ENCODE measurements around the gene NR6A1. TPM values are rescaled to one million over a fixed set of nuclear protein-coding genes. Genes with fewer than 3 reads are reported as not detected.

NR6A1 gene
- total RNA-seq, 1 donor from 2014 or later: 1.2 TPM

DNA sequence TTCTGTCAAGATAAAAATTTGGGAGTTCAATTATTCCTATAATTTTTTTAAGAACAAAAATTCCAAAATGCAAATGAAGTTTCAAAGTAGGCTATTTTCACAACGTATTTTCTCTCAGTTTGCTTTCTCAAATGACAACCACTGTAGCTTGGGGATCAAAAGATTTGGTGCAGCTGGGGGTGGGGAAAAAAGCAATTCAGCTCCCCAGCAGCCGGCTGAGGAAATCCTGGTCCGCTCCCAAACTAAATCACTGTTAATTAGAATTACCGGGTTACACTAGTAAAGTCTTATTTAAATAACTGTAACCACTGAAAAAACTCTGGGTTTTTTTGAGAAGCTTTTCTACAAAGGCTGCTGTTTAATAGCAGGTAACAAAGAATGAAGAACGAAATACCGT, 5.7 kb downstream of the NR6A1 start:
- Histone ChIP-seq H3K36me3 (no peaks in the 10 kb centered on the region), H3K27ac (no peak overlapping the region), H3K27me3 (no peaks in the 10 kb centered on the region), H3K4me1 (peaks cover 14% of the 10 kb centered on the region), H3K4me3 (no peak overlapping the region), H3K9me3 (no peaks in the 10 kb centered on the region)
- DNase-seq (ENCODE audit: extremely low spot score in 2 of 2): no peak
- intact Hi-C loops (cut with DNase I): no loop called here
- TF ChIP-seq, protein P1, sequence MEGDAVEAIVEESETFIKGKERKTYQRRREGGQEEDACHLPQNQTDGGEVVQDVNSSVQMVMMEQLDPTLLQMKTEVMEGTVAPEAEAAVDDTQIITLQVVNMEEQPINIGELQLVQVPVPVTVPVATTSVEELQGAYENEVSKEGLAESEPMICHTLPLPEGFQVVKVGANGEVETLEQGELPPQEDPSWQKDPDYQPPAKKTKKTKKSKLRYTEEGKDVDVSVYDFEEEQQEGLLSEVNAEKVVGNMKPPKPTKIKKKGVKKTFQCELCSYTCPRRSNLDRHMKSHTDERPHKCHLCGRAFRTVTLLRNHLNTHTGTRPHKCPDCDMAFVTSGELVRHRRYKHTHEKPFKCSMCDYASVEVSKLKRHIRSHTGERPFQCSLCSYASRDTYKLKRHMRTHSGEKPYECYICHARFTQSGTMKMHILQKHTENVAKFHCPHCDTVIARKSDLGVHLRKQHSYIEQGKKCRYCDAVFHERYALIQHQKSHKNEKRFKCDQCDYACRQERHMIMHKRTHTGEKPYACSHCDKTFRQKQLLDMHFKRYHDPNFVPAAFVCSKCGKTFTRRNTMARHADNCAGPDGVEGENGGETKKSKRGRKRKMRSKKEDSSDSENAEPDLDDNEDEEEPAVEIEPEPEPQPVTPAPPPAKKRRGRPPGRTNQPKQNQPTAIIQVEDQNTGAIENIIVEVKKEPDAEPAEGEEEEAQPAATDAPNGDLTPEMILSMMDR (IDR thresholded peaks at IDR 0.05): no peak
- TF ChIP-seq POLR2AphosphoS5 (IDR thresholded peaks at IDR 0.05; ENCODE audit: insufficient read depth in 1 of 2, low read depth in 1 of 2): no peak
- TF ChIP-seq POLR2A (IDR thresholded peaks at IDR 0.05): no peak

DNA sequence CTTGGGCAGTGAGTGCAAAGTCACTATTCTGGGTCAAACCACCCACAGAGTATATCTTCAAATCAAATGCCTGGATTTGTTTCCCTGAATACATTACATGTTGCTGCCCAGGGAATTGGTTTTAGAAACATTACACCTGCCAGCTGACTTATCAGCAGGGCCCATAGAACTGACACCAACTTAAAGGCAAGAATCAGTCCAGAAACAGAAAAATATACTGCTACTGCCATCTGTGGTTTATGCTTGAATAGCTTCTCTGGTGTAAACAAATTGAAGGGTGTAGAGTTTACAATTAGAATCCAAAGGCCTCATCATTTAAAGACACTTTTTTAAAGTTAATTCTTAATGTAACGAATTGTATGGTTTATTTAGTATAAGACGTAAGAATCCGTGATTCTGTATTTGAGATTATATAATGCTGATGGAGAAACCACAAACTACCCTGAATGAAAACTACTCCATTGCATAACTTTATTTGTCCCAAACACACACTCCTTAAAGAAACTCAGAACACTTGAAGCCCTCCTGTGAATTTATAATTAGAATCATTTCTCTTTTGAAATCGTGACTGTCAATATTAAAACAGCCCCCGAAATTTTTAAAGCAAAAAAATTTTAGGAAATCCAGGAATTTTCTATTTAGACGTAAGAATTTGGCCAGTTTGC, 6.2 kb downstream of the NR6A1 start:
- Histone ChIP-seq H3K36me3 (no peaks in the 10 kb centered on the region), H3K9me3 (no peaks in the 10 kb centered on the region), H3K4me3 (no peak overlapping the region), H3K4me1 (peaks cover 9% of the 10 kb centered on the region), H3K27ac (no peak overlapping the region), H3K27me3 (no peaks in the 10 kb centered on the region)
- intact Hi-C loops (cut with DNase I): no loop called here
- no peak for TF ChIP-seq POLR2AphosphoS5 (IDR thresholded peaks at IDR 0.05; ENCODE audit: insufficient read depth in 1 of 2, low read depth in 1 of 2)
- TF ChIP-seq, protein P1 (IDR thresholded peaks at IDR 0.05): no peak
- TF ChIP-seq POLR2A (IDR thresholded peaks at IDR 0.05): no peak
- no peak for DNase-seq (ENCODE audit: extremely low spot score in 2 of 2)

DNA sequence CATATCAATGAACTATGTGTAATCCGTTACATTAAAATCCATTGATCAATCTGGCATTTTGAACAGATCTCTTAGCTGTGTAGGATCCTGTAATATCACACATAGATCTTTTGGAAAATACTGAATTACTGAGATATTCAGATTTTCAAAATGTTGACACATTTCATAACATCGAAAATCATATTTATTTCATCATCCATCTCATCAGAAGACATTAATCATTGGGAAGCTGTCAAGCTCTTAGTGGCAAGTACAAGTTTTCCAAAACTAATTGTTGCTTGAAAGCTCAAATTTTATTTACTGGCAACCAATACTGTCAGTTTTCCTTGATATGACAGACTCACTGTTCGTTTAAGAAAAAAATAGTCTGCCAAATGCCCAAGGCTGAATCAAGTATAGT, 8.5 kb downstream of the NR6A1 start:
- TF ChIP-seq POLR2A (IDR thresholded peaks at IDR 0.05): no peak
- H3K27ac ChIP-seq: no peak overlapping the region
- intact Hi-C loops (cut with DNase I): no loop called here
- H3K9me3 ChIP-seq: no peaks in the 10 kb centered on the region
- H3K4me1 ChIP-seq: no peaks in the 10 kb centered on the region
- H3K4me3 ChIP-seq: no peak overlapping the region
- DNase-seq (ENCODE audit: extremely low spot score in 2 of 2): no peak
- no peaks in the 10 kb centered on the region for H3K36me3 ChIP-seq
- no peaks in the 10 kb centered on the region for H3K27me3 ChIP-seq

DNA sequence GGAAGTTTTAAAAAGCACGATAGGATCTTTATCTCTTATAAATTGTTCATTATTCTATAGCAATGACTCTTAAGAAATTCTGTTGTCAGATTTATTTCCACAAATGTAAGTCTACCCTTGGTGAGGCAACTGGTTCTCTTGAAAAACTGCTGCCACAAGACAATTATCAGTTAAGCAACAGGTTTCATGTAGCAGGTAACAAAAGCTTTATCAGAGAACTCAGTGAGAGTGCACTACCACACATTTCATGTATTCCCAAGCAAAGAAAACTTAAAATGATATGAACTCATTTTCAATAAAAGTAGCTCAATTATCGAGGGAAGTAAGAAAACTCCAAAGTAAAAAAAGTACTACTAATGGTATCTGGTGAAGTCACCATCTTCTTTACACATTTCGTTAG, 9.4 kb downstream of the NR6A1 start:
- no peak for DNase-seq (ENCODE audit: extremely low spot score in 2 of 2)
- Histone ChIP-seq H3K4me1 (no peaks in the 10 kb centered on the region), H3K36me3 (no peaks in the 10 kb centered on the region), H3K9me3 (no peaks in the 10 kb centered on the region), H3K4me3 (no peak overlapping the region), H3K27ac (no peak overlapping the region), H3K27me3 (no peaks in the 10 kb centered on the region)
- intact Hi-C loops (cut with DNase I): no loop called here
- TF ChIP-seq POLR2A (IDR thresholded peaks at IDR 0.05) (no peak), POLR2AphosphoS5 (IDR thresholded peaks at IDR 0.05; ENCODE audit: insufficient read depth in 1 of 2, low read depth in 1 of 2) (no peak)
- TF ChIP-seq, protein P1 (IDR thresholded peaks at IDR 0.05): no peak

DNA sequence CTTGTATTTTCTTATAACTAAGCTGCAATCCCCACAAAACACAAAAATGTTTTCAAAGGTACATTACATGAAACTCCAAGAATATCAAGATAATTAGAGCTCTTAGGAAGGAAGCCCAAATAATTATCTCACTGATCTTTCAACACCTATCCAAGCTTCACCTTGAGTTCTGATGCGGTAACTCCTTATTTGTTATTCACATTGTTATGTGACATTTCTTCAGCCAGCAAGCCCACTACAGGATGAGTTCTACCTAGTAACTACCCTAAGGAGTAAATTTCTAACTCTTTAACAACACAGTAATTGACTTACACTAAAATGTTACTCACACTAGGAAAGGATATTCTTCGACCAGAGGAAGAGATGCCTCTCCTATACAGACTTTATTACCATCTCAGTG, 9.9 kb downstream of the NR6A1 start:
- DNase-seq (ENCODE audit: extremely low spot score in 2 of 2): no peak
- Histone ChIP-seq H3K27me3 (no peaks in the 10 kb centered on the region), H3K4me3 (no peak overlapping the region), H3K27ac (no peak overlapping the region), H3K4me1 (no peaks in the 10 kb centered on the region), H3K36me3 (no peaks in the 10 kb centered on the region), H3K9me3 (no peaks in the 10 kb centered on the region)
- TF ChIP-seq POLR2A (IDR thresholded peaks at IDR 0.05) (no peak), POLR2AphosphoS5 (IDR thresholded peaks at IDR 0.05; ENCODE audit: insufficient read depth in 1 of 2, low read depth in 1 of 2) (no peak)
- TF ChIP-seq, protein P1 (IDR thresholded peaks at IDR 0.05): no peak
- intact Hi-C loops (cut with DNase I): no loop called here
